Epidermal melanocyte (primary cell): ENCODE results near the gene LHFPL2.
A peak's percentile ranks its signal among the peaks of the same experiment; 100 is the strongest.

ENCODE experiments used
- DNase-seq: peaks from one replicate; pipeline ENCODE4 v3.0.0; 2011; ENCODE audit warnings: low spot score; ENCODE audit not compliant: insufficient read length

The LHFPL2 gene

DNA sequence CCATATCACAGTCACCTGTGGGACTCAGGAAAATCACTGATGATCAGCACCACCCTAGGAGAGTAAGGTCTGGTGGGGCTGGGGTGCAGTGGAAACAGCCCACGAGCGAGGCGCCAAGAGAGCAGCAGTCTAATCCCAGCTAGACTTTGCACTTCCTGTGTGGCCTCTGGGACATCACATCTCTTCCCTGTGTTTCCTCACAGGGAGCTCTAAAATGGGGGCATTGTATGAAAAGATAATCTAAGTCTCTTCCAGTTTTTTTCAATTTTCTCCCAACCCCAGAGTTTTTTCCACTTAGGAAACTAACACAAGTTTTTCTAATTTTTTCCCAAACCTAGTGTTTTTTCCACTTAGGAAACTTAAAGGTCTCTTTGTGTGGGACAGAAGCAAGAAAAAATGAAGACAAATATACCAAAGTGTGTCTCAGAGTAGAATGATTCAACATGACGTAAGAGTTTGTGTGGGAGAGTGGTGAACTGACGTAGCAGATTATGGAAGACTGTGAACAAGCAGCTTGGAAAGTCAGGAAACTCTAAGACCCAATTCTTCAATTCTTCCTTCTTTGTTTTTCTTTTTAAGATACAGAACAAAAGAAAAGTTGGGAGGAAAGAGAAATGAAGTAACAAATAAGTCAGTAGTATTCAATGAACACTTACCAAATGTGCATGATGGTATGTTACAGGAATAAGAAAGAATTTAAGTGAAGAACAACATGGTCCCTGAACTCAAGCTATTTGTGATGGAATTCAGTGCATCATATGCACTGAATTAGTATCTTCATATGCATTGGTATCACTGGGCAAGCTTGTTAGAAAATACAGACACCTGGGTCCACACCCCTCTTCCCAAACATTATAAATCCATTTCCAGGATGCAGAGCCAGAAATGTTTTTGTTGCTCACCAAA, 51.3 kb downstream of the LHFPL2 start:
- no peak for DNase-seq

DNA sequence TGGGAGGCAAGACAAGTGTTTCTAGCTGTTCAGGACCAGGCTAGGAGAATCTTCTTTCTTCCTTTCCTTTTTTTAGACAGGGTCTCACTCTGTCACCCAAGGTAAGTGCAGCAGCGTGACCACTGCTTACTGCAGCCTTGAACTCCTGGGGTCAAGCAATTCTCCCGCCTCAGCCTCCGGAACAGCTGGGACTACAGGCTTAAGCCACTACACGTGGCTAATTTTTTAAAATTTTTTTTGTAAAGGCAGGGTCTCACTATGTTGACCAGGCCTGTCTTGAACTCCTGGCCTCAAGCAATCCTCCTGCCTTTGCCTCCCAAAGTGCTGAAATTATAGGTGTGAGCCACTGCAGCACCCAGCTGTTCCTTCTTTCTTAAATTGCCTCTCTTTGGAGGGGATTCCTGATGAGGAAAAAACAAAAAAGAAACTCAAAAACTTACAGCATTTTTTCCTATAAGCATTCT, 53.1 kb downstream of the LHFPL2 start:
- no peak for DNase-seq

DNA sequence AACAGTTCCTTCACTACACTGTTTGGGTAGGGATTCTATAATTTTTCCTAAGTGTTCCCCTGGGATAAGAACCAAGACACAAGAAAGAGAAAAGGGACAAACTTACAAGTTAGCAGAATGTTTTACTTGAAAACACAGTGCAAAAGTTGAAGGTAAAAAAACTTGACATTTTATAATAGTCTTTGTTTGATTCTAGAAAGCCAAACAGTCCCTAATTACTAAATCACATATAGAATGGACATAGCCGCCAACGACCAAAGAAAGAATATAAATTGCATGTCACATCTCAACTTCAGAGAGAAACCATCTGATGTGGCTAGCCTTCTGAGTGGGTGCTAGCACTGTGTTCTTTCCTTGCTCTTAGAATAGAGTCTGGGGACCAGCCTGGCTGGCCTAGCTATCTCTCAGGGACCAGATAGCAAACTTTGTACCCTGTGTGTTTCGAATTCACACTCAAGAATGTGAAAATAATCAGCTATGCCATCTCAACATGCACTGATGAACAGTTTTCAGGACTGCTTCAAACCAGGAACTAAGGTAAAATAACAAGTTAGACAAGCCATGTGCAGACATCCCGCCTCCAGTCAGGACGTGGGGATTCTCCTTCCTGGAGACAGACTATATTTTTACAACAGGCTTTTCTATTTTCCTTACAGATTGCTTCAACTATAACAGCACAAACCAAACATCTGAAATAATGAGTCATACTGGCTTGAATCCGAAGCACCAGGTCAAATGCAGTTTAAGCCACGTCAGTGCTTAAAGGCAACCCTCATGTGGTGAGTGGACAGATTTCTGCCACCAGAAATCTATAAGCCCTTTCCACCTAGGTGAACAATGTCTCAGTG, 53.7 kb downstream of the LHFPL2 start:
- DNase-seq: peak; percentile 66

DNA sequence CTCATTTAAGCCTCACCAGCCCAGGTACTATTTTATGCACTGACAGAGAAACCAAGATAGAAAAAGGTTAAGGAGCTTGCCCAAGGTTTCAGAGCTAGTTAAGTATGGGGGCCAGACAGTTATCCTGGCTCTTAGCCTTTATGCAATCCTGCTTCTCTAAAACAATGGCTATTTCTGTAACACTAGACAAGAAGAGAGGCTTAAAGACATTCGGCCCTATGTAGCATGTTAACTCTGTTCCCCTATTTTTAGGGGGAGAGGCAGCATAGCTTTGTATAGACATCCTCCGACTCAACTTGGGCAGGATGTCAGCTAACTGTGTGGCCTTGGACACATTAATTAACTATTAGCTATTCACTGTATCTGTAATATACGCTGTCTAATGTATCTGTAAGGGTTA, 54.6 kb downstream of the LHFPL2 start:
- no peak for DNase-seq

DNA sequence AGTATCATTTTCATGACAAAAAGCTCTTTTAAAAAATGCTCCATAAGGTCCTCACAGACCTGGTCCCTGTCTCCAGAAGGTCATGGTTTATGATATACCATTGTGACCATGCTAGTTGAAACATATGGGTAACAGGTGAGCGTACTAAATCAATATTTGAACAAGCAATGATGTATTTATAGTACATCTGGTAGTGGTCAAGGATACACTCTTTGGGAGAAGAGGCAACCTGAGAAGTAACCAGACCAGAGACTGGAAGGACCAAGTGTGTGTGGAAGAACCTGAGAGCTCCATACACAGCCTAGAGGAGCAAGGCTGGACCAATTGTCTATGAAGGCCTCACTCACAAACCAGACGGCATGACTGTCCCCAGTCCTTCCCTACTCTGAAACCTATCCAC, 55.1 kb downstream of the LHFPL2 start:
- no peak for DNase-seq

DNA sequence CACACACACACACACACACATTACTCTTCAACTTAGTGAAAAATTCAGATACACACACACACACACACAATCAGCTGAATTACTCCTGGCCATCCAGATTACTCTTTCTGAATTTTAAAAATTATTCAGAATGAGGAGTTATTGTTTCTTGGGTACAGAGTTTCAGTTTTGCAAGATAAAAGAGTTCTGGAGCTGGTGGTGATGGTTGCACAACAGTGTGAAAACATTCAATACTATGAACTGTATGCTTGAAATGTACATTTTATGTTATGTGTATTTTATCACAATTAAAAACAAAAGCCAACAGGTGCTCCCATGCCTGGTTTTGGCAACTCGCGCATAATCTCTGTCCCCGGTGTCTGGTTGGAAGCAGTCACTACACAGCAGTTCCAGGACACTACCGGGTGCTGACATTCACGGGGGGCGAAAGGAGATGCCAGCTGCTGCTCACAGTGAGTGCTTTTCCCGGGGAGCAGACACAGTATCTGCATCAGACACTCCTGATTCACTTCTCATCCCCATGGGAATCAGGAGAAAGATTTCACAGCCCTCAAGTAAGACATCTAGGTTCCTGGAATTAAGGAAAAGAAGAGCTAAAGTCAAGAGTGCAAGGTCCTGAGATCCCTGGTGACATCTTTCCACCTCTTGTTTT, 55.7 kb downstream of the LHFPL2 start:
- DNase-seq: no peak

DNA sequence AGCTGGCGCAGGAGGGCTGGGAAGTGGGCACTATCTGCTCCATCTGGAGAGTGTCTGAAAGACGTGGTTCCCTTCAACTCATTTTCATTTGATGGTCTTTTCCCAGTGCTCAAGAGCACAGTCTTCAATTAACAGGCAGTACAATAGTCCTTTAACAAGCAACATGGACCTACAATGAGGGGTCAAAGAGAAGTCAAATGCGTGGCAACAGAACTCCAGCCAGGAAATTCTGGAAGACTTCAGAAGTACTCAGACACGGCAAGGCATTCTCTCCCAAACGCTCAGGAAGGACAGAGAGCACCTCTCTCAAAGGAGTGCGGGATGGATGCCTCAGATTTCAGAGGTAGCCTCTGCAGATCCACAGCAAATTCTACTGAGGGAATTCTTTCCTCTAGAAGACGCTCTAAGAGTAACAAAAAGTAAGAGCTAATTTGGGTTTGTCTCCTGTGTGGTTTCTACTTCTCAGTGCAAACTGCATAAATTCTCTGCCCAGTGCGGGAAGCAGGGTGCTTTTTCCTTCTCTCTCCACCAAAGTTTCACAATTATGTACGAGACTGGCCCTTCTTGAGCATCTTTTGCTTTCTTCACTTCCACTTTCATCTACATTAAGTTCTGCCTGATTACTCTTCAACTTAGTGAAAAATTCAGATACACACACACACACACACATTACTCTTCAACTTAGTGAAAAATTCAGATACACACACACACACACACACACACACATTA, 56.4 kb downstream of the LHFPL2 start:
- DNase-seq: no peak

DNA sequence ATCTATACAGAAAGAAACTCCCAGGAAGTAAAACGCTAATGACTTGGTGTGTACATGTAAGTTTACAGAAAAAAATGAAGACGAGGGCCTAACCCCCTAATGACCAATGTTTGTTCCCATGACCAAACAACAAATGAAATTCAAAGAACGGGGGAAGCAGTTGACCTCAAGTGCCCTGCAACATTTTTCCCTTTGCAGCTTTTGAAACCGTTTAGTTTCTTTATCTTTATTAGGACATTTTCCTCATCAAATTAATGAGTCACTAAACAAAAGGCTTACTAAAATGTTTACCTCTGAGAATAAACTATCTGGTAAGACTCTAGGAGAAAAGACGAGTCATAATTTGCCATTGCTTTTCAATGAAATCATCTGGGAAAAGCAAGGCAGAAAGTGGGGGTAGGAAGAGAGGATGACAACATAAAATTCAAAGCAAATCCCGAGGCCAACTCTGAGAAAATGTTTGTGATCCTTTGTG, 57.4 kb downstream of the LHFPL2 start:
- DNase-seq: no peak

DNA sequence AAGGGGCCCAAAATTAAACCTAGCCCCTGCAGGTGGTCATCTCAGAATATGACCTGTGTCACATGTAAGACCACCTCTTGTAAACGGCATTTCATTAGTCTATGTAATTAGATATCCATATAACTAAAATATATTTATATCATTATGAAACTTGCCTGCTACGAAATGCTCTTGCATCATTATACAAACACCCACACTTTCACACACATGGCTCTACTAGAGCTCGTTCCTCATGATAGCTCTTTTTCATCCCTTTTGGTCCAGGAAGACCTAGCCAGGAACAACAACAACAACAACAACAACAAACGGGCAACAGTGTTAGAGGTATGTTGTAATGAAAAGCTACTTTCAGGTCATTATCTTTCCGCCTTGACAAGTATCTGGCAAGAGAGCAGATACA, 58.6 kb downstream of the LHFPL2 start:
- no peak for DNase-seq

DNA sequence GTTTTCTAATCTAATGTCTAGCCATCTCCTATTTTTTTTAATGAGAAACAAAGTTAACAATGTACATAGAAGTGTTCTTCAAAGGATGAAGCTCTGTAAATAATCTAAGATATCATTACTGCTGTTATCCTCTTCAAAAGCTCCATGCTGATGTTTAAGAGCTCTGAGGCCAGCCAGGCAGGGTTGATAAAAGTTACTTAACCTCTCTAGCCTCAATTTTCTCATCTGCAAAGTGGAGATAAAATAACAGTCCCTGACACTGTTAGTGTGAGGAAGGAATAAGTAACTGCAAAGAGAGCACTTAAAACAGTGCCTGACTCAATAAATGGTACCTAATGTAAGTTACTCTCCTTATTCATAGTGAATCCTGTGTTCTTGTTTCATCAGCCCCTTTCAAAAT, 60.1 kb downstream of the LHFPL2 start:
- DNase-seq: no peak

DNA sequence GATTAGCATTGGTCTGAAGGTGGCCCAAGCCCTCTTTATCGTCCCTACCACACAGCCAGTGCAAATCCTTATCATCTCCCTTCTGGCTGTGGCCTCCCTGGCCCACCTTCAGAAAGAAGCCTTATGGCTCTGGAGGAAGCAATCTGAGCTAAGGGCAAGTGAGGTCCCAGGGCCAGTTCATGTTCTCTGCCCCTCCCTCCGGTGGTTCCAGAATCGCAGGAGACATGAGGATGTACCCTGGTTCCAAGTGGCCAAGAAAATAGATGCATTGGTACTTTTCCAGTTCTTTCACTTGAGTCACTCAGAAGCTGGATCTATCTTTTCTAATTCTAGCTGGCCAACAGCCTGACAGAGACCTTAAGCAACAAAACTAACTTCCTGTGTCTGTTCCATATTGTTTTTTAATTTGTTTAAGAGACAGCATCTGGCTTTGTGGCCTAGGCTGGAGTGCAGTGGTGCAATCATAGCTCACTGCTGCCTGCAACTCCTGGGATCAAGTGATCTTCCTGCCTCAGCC, 60.7 kb downstream of the LHFPL2 start:
- DNase-seq: no peak

DNA sequence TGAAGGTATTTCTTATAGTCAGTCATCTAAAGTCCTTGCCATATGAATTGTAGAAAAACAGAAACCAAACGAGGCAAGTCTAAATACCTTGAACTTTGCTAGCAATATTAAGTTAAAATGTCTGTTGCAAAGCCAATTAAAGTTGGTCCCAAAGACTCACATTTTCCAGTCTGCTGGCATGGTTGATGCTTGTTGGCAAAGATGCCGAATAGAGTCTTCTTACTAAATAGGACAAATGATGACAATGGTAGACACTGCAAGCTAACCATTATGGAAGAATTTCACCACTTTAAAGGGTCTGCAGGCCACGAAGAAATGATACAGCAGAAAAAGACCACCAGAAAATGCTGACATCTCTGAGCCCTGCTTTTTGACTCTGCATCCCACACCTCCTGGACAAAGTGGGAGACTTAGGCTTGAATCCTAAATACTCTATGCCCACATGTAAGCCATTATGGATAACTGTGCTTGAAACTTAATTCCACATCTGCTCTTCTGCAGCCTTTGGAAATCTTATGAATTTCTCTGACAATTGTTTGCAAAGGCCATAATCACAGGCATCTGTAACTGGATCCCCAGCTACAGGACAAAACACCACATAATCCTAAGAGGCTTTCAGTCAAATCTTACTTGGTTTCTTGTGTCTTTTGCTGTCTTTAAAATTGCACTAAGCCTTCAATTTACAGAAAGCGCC, 61.3 kb downstream of the LHFPL2 start:
- DNase-seq: no peak

DNA sequence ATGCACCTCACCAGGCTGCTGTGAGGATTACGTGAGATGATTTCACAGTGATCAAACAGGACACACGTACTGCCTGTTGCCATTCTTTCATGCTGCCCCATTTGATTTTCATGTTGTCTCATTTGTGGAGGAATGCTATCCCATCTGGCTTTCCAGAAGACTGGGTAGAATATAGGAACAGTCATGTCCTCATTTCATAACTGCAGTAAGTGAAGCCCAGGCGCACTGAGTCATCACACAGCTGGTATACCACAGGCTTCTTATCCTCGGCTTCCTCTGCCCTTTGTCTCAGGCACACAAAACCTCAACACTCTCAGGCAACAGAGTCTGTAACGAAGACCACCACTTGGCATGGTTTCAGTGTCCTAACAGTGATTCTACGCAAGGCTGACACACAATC, 62.3 kb downstream of the LHFPL2 start:
- peak; percentile 55 for DNase-seq

DNA sequence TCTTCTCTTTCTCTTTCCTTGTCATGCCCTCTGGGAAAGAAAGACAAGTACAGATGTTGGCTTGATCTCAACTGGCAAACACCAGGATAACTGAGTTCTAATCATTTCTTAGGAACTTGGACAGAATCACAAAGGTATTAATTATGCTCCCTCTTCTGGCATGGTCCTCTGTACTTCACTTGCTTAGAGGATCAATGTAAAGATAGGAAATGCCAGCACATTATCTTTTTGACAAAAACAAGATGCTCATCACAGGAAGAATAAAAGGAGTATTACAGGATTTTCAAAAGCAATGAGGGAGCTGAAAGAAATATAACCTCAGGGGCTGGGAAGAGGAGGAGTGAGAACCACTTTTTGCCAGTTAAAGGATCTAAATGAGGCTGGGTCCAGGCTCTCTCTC, 70.6 kb downstream of the LHFPL2 start:
- no peak for DNase-seq

DNA sequence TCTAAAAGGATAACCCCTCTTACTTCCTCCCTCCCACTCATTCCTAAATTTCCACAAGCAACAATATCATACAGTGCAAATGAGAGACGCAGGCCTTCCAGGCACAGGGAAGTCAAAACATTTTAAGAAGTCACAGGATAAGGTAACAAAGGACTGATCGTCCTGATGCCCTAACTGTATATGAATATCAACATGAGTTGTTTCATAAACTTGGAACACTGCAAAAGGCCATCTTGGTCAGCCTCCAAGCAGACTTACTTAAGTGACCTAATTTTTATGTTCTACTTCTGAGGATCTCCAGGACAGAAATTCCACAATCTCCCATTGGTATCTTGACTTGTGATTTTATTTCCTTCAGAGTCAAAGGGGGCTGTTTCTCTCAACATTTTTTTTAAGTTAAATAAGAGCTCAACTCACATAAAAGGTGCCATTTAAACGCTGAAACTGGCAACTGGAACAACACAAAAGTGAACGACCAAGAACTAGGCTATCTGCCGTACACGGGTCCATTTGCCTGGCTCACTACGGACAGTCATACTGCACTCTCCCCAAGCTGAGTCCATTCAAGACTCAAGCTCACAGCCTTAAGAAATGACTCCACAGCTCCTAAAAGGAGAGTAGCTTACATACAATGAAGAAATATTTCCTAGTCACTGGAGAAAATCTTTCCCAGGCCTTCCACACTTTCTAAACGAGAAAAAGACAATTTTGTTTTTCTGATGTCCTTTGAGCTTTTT, 71.3 kb downstream of the LHFPL2 start:
- no peak for DNase-seq

DNA sequence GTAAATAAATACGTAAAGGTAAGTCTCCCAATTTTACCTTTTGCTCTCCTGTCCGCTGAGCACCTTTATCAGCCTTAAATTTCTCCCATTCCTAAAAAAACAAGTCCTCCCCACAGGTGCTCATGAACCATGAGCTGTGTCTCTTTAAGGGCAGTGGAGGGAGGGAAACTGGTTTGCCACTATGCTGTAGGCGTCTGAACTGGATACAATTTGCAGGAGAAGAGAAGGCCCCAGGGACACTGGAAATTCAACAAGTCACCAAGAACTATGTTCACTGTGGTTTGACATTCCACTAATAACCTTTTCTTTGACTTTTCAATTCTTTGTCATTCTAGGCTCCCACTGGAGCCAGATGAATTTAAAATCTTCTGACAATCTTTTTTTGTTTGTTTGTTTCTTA, 72.2 kb downstream of the LHFPL2 start:
- DNase-seq: no peak

DNA sequence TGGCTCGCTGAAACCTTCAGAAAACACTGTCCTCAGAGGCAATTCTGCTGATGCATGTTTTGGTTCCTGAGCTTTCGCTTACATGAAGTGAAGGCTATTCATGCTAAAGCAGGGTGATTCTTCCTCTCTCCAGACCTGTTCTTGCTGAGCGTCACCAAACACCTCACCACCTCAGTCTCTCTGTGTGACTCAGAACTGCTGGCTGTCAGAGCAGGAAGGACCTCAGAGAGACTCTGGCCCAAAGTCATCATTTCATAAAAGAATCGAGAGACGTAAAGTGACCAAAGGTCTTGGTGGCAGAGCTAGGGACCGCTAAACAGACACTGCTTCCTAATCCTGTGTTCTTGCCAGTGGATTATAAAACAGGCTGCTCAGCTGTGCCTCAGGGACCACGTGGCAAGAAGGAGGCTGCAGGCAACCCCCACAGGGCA, 73.8 kb downstream of the LHFPL2 start:
- no peak for DNase-seq

DNA sequence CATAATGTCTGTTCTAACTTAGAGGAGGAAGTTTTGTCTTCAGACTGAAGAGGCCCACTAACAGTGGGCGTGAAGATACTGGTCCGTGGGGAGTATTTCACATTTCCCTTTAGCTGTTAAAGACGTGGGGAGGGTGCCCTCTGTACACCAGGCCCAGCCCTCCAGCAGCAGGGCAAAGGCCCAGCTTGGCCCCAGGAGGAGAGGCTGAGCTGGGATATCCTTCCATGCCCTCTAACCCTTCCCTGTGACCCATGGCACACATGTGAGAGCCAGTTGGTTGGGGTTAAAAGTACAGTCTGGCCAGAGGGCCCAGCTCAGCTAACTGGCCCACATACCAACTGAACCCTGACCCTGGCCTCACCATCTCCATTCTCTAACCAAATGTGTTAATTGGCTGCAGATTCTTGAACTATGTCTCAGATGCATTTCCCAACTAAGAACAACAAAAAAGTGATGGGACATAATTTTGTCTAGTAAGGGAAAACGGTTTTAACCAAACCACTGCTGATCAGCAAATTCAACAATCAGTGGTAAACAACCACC, 74.4 kb downstream of the LHFPL2 start:
- DNase-seq: no peak

DNA sequence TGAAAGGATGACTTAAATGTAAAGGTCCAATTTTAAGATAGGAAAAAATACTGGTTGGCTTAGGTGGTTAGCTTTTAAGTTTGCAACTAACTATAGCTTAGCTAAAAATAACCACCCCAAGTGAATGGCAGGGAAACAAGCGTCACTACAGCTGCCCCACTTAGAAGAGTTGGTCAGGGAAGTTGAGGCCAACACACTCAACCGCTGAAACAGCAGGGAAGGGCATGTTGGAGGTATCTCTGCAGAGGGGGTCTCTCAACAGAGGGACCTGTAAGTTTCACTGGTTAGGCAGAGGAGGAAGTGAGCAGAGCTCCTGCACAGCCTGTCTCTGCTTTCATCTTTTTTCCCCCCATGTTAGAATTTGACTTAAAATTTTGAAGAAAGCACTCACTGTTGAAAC, 75.3 kb downstream of the LHFPL2 start:
- no peak for DNase-seq
